GM12878 (cell line): ENCODE measurements around the gene C1orf210. TPM values are rescaled to one million over a fixed set of nuclear protein-coding genes. Genes with fewer than 3 reads are reported as not detected.

Experiments
- ATAC-seq: fragments of 200-7000 bp; cut with Tn5 transposase; 3 replicates; pipeline ENCODE4 v1.9.1; 2020; ENCODE audit warnings: mild to moderate bottlenecking, moderate library complexity
- BruUV-seq: library from RNA; stranded (reverse); fragments of 400-500 nt; replicated peaks from 2 replicates; lab custom pipeline; 2021; lab: Mats Ljungman, UMichigan
- CTCF ChIA-PET: fragments of 300-600 bp; sonication (Branson Sonifier 250); formaldehyde crosslinking; extraction: SDS; loops from one replicate; lab custom pipeline; 2021; ENCODE audit warnings: inconsistent platforms; lab: Yijun Ruan, JAX
- POLR2A ChIA-PET: fragments of 350-600 bp; formaldehyde crosslinking; extraction: SDS; loops from one replicate; lab custom pipeline; 2021; ENCODE audit warnings: inconsistent platforms; lab: Charles Lee
- RAD21 ChIA-PET: fragments of 300-600 bp; sonication (Branson Sonifier 250); formaldehyde crosslinking; loops from one replicate; lab custom pipeline; 2023; ENCODE audit warnings: antibody characterized with exemption; ENCODE audit not compliant: unreplicated experiment; lab: Charles Lee
- SMC1A ChIA-PET: fragments of 300-600 bp; sonication (Branson Sonifier 250); formaldehyde crosslinking; loops from one replicate; lab custom pipeline; 2023; ENCODE audit not compliant: unreplicated experiment, uncharacterized antibody; lab: Charles Lee
- DNase-seq: peaks from one replicate; pipeline ENCODE4 v3.0.0-alpha.2; 2011; ENCODE audit warnings: low read depth, low spot score
- FAIRE-seq: peaks from 3 replicates; lab custom pipeline; 2011; peaks lifted over from hg19 to GRCh38; lab: Jason Lieb, UNC
- H2AFZ ChIP-seq: 2 replicates; pipeline ENCODE4 v1.6.0; 2011; ENCODE audit warnings: low read depth, low read length, control low read depth; ENCODE audit not compliant: control insufficient read depth
- H3K27ac ChIP-seq: 2 replicates; pipeline ENCODE4 v1.5.1; 2011; ENCODE audit warnings: control low read depth; ENCODE audit not compliant: control insufficient read depth, insufficient read depth
- H3K27me3 ChIP-seq, 2 experiments: replicated peaks in 1 of 2; 2 replicates each; pipeline versions ENCODE4 v1.6.0 to v1.6.1; 2011; ENCODE audit warnings: low read length in 1 of 2; ENCODE audit not compliant: control insufficient read depth in 2 of 2, insufficient read depth in 2 of 2
- H3K36me3 ChIP-seq, 2 experiments: 2 replicates each; pipeline ENCODE4 v1.5.1; 2011; ENCODE audit warnings: low read length in 1 of 2; ENCODE audit not compliant: control insufficient read depth in 2 of 2, insufficient read depth in 2 of 2
- H3K4me1 ChIP-seq: 2 replicates; pipeline ENCODE4 v1.6.1; 2011; ENCODE audit warnings: mild to moderate bottlenecking, low read length, moderate library complexity, mixed read lengths; ENCODE audit not compliant: control insufficient read depth, insufficient read depth
- H3K4me2 ChIP-seq: 2 replicates; pipeline ENCODE4 v1.6.0; 2011; ENCODE audit warnings: control low read depth; ENCODE audit not compliant: control insufficient read depth, insufficient read depth
- H3K4me3 ChIP-seq: fragments of 200-600 bp; sonication (generic); 2 replicates; pipeline ENCODE4 v1.5.1; 2016
- H3K79me2 ChIP-seq: 2 replicates; pipeline ENCODE4 v1.6.0; 2011; ENCODE audit warnings: low read length; ENCODE audit not compliant: control insufficient read depth, insufficient read depth
- H3K9ac ChIP-seq: 2 replicates; pipeline ENCODE4 v1.8.0; 2011; ENCODE audit warnings: low read length, control low read depth, mixed read lengths; ENCODE audit not compliant: control insufficient read depth, insufficient read depth
- H3K9me3 ChIP-seq: replicated peaks from 3 replicates; pipeline ENCODE4 v1.5.1; 2011; ENCODE audit warnings: mild to moderate bottlenecking, low read length; ENCODE audit not compliant: control insufficient read depth, insufficient read depth
- H4K20me1 ChIP-seq: 2 replicates; pipeline ENCODE4 v1.6.0; 2011; ENCODE audit not compliant: control insufficient read depth, insufficient read depth
- ASH2L ChIP-seq: fragments of 300-600, 200-600 bp; sonication (generic); IDR thresholded peaks from 2 replicates; pipeline ENCODE4 v1.6.1; 2017; ENCODE audit warnings: low read depth, mild to moderate bottlenecking, borderline replicate concordance
- E2F4 ChIP-seq: IDR thresholded peaks from 2 replicates; pipeline ENCODE4 v1.6.1; 2012; ENCODE audit warnings: low read depth, low read length, improper control_type of control experiment
- FOXM1 ChIP-seq: IDR thresholded peaks from 2 replicates; pipeline ENCODE4 v1.6.1; 2012; ENCODE audit warnings: low read depth, mild to moderate bottlenecking, inconsistent platforms, low read length, moderate library complexity
- HSF1 ChIP-seq: fragments of 150-350 bp; IDR thresholded peaks from 2 replicates; pipeline ENCODE4 v1.6.1; 2014; ENCODE audit warnings: mild to moderate bottlenecking, low read depth, low read length
- MYB ChIP-seq: fragments of 150-350 bp; IDR thresholded peaks from 2 replicates; pipeline ENCODE4 v1.6.1; 2014; ENCODE audit warnings: mild to moderate bottlenecking, low read depth, low read length, borderline replicate concordance
- WGBS: methylation state at CpG from one replicate; pipeline ENCODE4 v1.1.6; 2016; ENCODE audit warnings: low lambda C conversion rate; ENCODE audit not compliant: insufficient replicate concordance, insufficient coverage; ENCODE audit errors: missing lambda C conversion rate; 5-methylcytosine and 5-hydroxymethylcytosine counted together
- in situ Hi-C: fragments of 300-500 bp; cut with MboI; formaldehyde crosslinking; loops from 9 replicates; pipeline ENCODE4 v1.14.3; 2018; ENCODE audit warnings: mixed read lengths
- intact Hi-C: fragments of 100-400 bp; cut with micrococcal nuclease; formaldehyde crosslinking; loops from one replicate; pipeline ENCODE4 v1.14.2; 2022; ENCODE audit not compliant: unreplicated experiment
- polyA plus RNA-seq, 11 experiments: library from polyadenylated mRNA; depleted of rRNA in 4 of 11; unstranded in 6 of 11; stranded (reverse) in 5 of 11; fragments of >200 nt; fragmentation: Nextera tagmentation in 4 of 11; fragmentation: Illumina TruSeq in 1 of 11; extraction: Ambion mirVana in 4 of 11; extraction: Trizol in 1 of 11; gene quantifications; 1 replicate in 1 of 11; 2 replicates in 10 of 11; pipeline versions ENCODE4 v1.2.1 to v1.2.3, GENCODE V29; 2011 to 2016; ENCODE audit warnings: inconsistent platforms in 2 of 11, missing spikeins in 2 of 11, low read depth in 1 of 11
- total RNA-seq, 4 experiments: library from RNA; depleted of rRNA in 3 of 4; stranded (reverse); fragments of >200 nt in 3 of 4; fragmentation: Illumina TruSeq in 1 of 4; extraction: Trizol in 1 of 4; gene quantifications; 2 replicates each; pipeline versions ENCODE4 v1.2.1 to v1.2.3, GENCODE V29; 2013 to 2021

C1orf210 gene
- total and polyA plus RNA-seq, 10 of the 15 experiments (the other 5 are each of a cell fraction or from before 2014, with no cell fraction given), result 0.07 TPM; not detected in 9

GRCh38 chr1:43322506-43322905 lies 37.1 kb upstream of the C1orf210 start:
- no peak for DNase-seq
- Histone ChIP-seq H3K4me3 (no peak overlapping the region), H4K20me1 (no peaks in the 10 kb centered on the region), H3K4me1 (no peaks in the 10 kb centered on the region), H3K27me3 (no peaks in the 10 kb centered on the region), H3K4me2 (no peak overlapping the region), H2AFZ (no peak overlapping the region), H3K27ac (no peak overlapping the region), H3K9me3 (no peaks in the 10 kb centered on the region; the same call in 1 of the 3 replicates), H3K9ac (no peak overlapping the region), H3K36me3 (no peaks in the 10 kb centered on the region), H3K79me2 (no peaks in the 10 kb centered on the region)
- no peak for ATAC-seq
- ChIA-PET SMC1A (interaction anchor here (0.9 kb wide), 1 partner anchor 36 kb away, joined by 3 read pairs; no protein-coding TSS in a partner anchor), RAD21 (no interaction called here), CTCF (no interaction called here), POLR2A (no interaction called here)
- TF ChIP-seq MYB, result no peak
- TF ChIP-seq FOXM1, result no peak
- no peak for TF ChIP-seq HSF1
- TF ChIP-seq E2F4, result no peak
- TF ChIP-seq ASH2L, result no peak
- no TSS peak for BruUV-seq
- in situ Hi-C loops (no loop called here), intact Hi-C loops (no loop called here)
- no peak for FAIRE-seq
- WGBS, result 58% methylated on average over 5 of the region's 5 CpGs
